Skeletal muscle satellite cell (primary cell): Measurements from ENCODE around the gene USP9Y.

ENCODE experiments used
- H3K27me3 ChIP-seq: 2 replicates; pipeline ENCODE4 v1.7.0; 2013; ENCODE audit warnings: low read length; ENCODE audit not compliant: control insufficient read depth, insufficient read depth
- H3K36me3 ChIP-seq: 2 replicates; pipeline ENCODE4 v1.7.0; 2013; ENCODE audit warnings: mild to moderate bottlenecking, control low read depth, low read length; ENCODE audit not compliant: insufficient read depth
- H3K4me1 ChIP-seq: 2 replicates; pipeline ENCODE4 v1.7.0; 2013; ENCODE audit warnings: low read length; ENCODE audit not compliant: control insufficient read depth, insufficient read depth
- H3K4me2 ChIP-seq: 2 replicates; pipeline ENCODE4 v1.7.0; 2013; ENCODE audit warnings: mild to moderate bottlenecking, low read length
- H3K4me3 ChIP-seq: 2 replicates; pipeline ENCODE4 v1.7.0; 2013; ENCODE audit warnings: low read length
- H3K9ac ChIP-seq: 2 replicates; pipeline ENCODE4 v1.7.0; 2013; ENCODE audit warnings: mild to moderate bottlenecking, low read depth, low read length, moderate library complexity
- H3K9me3 ChIP-seq: replicated peaks from 2 replicates; pipeline ENCODE4 v1.7.0; 2013; ENCODE audit warnings: mild to moderate bottlenecking, control low read depth, low read length

USP9Y gene

GRCh38 chrY:12710460-12710859, 9.4 kb downstream of the USP9Y start:
- Histone ChIP-seq H3K27me3 (no peaks in the 10 kb centered on the region), H3K4me1 (no peaks in the 10 kb centered on the region), H3K9me3 (no peaks in the 10 kb centered on the region), H3K4me3 (no peak overlapping the region), H3K36me3 (no peaks in the 10 kb centered on the region), H3K9ac (no peak overlapping the region), H3K4me2 (no peak overlapping the region)

- no peak overlapping the region for H3K4me2 ChIP-seq
- H3K9ac ChIP-seq = no peak overlapping the region
- H3K27me3 ChIP-seq = no peaks in the 10 kb centered on the region
- H3K36me3 ChIP-seq = no peaks in the 10 kb centered on the region
- H3K4me1 ChIP-seq = no peaks in the 10 kb centered on the region
- H3K9me3 ChIP-seq = no peaks in the 10 kb centered on the region
- no peak overlapping the region for H3K4me3 ChIP-seq
Measured at GRCh38 chrY:12715376-12715775, 14.3 kb downstream of the USP9Y start.

DNA sequence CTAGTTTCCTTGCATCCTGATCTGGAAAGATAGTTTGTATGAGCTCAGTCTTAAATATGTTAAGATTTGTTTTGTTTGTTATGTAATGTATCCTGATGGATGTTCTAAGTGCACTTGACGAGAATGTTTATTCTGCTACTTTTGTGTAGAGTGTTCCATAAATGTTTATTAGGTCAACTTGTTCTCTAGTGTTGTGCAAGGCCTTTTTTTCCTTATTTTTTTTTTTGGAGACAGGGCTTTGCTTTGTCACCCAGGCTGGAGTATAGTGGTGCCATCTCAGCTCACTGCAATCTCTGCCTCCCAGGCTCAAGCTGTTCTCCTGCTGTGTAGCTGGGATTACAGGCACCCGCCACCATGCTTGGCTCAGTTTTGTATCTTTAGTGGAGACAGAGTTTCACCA, 28.7 kb downstream of the USP9Y start:
- Histone ChIP-seq H3K27me3 (no peaks in the 10 kb centered on the region), H3K4me2 (no peak overlapping the region), H3K9ac (no peak overlapping the region), H3K4me1 (no peaks in the 10 kb centered on the region), H3K36me3 (no peaks in the 10 kb centered on the region), H3K4me3 (no peak overlapping the region), H3K9me3 (no peaks in the 10 kb centered on the region)

GRCh38 chrY:12733625-12734024, 32.6 kb downstream of the USP9Y start:
- no peak overlapping the region for H3K4me3 ChIP-seq
- no peaks in the 10 kb centered on the region for H3K27me3 ChIP-seq
- H3K4me2 ChIP-seq = no peak overlapping the region
- H3K36me3 ChIP-seq = no peaks in the 10 kb centered on the region
- H3K9me3 ChIP-seq = no peaks in the 10 kb centered on the region
- no peaks in the 10 kb centered on the region for H3K4me1 ChIP-seq
- no peak overlapping the region for H3K9ac ChIP-seq

DNA sequence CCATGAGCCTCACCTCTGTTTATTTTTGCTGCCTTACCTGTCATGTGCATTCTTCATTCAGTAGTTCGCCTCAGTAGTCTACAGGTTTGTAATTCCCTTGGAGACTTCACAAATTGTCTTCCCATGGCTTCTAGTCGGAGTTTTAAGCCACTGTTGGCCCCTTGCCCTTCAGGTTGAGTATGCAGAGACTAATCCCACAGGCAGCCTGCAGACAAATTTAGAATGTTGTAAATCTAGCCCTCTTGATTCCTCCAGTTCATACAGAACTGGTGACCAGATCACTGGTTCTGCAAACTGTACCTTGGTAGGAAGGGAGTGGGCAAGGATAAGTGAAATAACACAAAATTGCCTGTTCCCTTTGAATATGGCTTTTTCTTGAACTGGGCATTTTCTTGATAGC, 33.0 kb downstream of the USP9Y start:
- no peak overlapping the region for H3K4me2 ChIP-seq

GRCh38 chrY:12741414-12741813, 40.4 kb downstream of the USP9Y start:
- no peak overlapping the region for H3K4me3 ChIP-seq
- no peaks in the 10 kb centered on the region for H3K36me3 ChIP-seq
- no peaks in the 10 kb centered on the region for H3K4me1 ChIP-seq
- no peaks in the 10 kb centered on the region for H3K27me3 ChIP-seq
- no peaks in the 10 kb centered on the region for H3K9me3 ChIP-seq
- no peak overlapping the region for H3K4me2 ChIP-seq
- no peak overlapping the region for H3K9ac ChIP-seq

More for the DNA sequence above, 33.0 kb downstream of the USP9Y start:
- H3K9ac ChIP-seq = no peak overlapping the region
- no peaks in the 10 kb centered on the region for H3K27me3 ChIP-seq
- H3K4me1 ChIP-seq = no peaks in the 10 kb centered on the region
- no peak overlapping the region for H3K4me3 ChIP-seq
- no peaks in the 10 kb centered on the region for H3K9me3 ChIP-seq
- no peaks in the 10 kb centered on the region for H3K36me3 ChIP-seq

DNA sequence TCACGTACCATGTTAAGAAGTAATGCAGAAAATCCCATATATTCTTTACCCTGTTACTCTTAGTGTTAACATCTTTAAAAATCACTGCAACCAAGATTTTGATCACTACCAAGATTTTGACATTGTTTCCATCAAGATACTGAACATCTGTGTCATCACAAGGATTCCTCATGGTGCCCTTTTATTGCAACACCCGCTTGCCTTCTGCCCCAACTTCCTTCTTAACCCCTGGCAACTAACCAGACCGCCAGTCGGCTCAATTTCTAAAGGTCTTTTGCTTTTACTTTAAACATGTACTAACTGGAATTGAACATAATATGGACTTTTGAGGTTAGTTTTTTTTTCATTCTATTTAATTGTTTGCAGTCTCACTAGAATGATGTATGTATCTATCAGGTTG, 41.7 kb downstream of the USP9Y start:
- H3K4me3 ChIP-seq = no peak overlapping the region

DNA sequence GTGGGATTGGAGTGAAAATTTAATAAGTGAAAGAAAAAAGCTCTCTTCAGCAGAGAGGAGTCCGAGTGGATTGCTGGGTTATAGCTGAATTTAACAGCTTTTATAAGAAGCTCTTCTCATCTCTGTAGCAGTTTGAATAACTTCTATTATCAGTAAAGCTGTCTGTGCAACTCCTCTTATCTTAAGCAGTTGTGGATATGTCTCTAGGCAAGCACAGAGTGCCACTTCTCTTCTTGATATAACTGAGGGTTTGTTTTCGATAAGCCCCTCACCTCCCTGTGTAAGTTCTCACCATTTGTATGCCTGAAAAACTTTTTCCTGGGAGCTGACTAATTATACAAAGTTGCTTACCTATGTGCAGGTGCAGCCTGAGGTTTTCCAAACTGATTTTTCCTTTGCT, 43.1 kb downstream of the USP9Y start:
- Histone ChIP-seq H3K27me3 (no peaks in the 10 kb centered on the region), H3K4me1 (no peaks in the 10 kb centered on the region), H3K36me3 (no peaks in the 10 kb centered on the region), H3K9me3 (no peaks in the 10 kb centered on the region), H3K4me3 (no peak overlapping the region), H3K4me2 (no peak overlapping the region), H3K9ac (no peak overlapping the region)

More for the DNA sequence above, 41.7 kb downstream of the USP9Y start:
- Histone ChIP-seq H3K9me3 (no peaks in the 10 kb centered on the region), H3K4me1 (no peaks in the 10 kb centered on the region), H3K36me3 (no peaks in the 10 kb centered on the region), H3K4me2 (no peak overlapping the region), H3K9ac (no peak overlapping the region), H3K27me3 (no peaks in the 10 kb centered on the region)

- H3K4me3 ChIP-seq = no peak overlapping the region
- H3K27me3 ChIP-seq = no peaks in the 10 kb centered on the region
- H3K36me3 ChIP-seq = no peaks in the 10 kb centered on the region
- H3K9me3 ChIP-seq = no peaks in the 10 kb centered on the region
- H3K4me1 ChIP-seq = no peaks in the 10 kb centered on the region
- H3K4me2 ChIP-seq = no peak overlapping the region
- H3K9ac ChIP-seq = no peak overlapping the region
Measured at GRCh38 chrY:12749293-12749692, 48.3 kb downstream of the USP9Y start.

DNA sequence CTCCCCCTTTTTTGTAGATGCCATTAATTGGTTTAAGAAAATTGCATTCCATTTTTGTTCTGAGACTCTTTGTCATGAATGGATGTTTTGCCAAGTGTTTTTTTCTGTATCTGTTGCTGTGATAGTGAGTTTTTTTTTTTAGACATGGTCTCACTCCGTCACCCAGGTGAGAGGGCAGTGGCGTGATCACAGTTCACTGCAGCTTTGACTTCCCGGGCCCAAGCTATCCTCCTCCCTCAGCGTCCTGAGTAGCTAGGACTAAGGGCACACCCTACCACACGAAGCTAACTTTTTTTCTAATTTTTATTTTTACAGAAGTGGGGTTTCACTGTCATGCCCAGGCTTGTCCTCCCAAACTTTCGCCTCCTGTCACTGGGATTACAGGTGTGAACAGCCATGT, 51.8 kb downstream of the USP9Y start:
- Histone ChIP-seq H3K9ac (no peak overlapping the region), H3K9me3 (no peaks in the 10 kb centered on the region), H3K27me3 (no peaks in the 10 kb centered on the region), H3K4me2 (no peak overlapping the region), H3K4me1 (no peaks in the 10 kb centered on the region), H3K4me3 (no peak overlapping the region), H3K36me3 (no peaks in the 10 kb centered on the region)

DNA sequence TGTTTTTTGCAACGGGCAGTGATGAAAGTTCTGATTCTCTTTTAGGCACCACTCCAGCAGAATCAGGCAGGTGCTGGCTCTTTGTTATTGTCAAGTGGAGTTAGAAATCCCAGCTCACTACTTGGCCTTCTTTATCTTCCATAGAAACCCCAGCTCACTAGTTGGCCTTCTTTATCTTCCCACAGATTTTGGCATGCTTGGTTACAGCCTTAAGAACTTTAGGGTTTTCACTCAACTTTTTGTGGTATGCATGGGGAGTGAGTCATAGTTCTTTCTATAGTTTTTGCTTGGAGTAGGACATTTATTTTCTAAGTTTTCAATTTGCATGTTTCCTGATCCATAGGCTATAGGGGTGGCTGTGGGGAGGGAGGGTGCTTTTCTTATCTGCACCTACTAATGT, 55.0 kb downstream of the USP9Y start:
- no peaks in the 10 kb centered on the region for H3K36me3 ChIP-seq
- H3K9me3 ChIP-seq = no peaks in the 10 kb centered on the region
- H3K4me3 ChIP-seq = no peak overlapping the region
- no peak overlapping the region for H3K9ac ChIP-seq
- no peaks in the 10 kb centered on the region for H3K4me1 ChIP-seq
- no peaks in the 10 kb centered on the region for H3K27me3 ChIP-seq
- no peak overlapping the region for H3K4me2 ChIP-seq

DNA sequence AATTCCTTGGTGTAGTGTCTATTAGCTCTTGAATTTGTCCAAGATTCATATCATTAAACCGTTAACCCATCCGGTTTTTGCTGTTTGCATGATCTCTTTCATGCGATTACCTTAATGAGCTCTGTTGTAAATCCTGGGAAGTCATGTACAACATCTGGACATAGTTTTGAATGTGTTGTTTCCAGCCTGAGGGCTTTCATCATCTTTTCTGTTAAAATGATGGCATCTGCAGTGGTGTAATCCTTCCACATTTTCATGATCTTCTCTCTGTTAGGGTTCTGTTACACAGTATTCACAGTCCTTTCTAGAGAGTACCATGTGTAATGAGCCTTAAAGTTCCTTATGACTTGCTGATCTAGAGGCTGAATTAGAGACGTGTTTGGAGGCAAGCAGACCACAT, 64.9 kb downstream of the USP9Y start:
- Histone ChIP-seq H3K27me3 (no peaks in the 10 kb centered on the region), H3K9me3 (no peaks in the 10 kb centered on the region), H3K4me1 (no peaks in the 10 kb centered on the region), H3K4me2 (no peak overlapping the region), H3K36me3 (no peaks in the 10 kb centered on the region), H3K4me3 (no peak overlapping the region), H3K9ac (no peak overlapping the region)
